ENCODE data around the gene LIN37. TPM values are rescaled to one million over a fixed set of nuclear protein-coding genes. Genes with fewer than 3 reads are reported as not detected.

Gene LIN37
- total RNA-seq, result 10 to 100 TPM in 2 of 4 donors, 1 to 10 TPM in 2; 7.5 to 12.2 (median 10.0) TPM

GRCh38 chr19:35748106-35749020 is at the start of gene LIN37:
LIN37 (plus strand) TSS chr19:35748576; CDS start chr19:35748725, 149 bp downstream.
- TF ChIP-seq CTCF (IDR thresholded peaks at IDR 0.05; ENCODE audit: low read depth), result no peak

- no peak for TF ChIP-seq CTCF (IDR thresholded peaks at IDR 0.05; ENCODE audit: low read depth)
Observed at GRCh38 chr19:35702223-35703012, 46.0 kb upstream of the LIN37 start.

- TF ChIP-seq CTCF (IDR thresholded peaks at IDR 0.05; ENCODE audit: low read depth), result no peak
Observed at GRCh38 chr19:35703343-35703742, 45.0 kb upstream of the LIN37 start.

GRCh38 chr19:35704218-35704617 is 44.2 kb upstream of the LIN37 start, which contains the start of gene ZBTB32:
ZBTB32 (plus strand) TSS chr19:35704558; CDS start chr19:35714627, 10,069 bp downstream.
- no peak for TF ChIP-seq CTCF (IDR thresholded peaks at IDR 0.05; ENCODE audit: low read depth)

- no peak for TF ChIP-seq CTCF (IDR thresholded peaks at IDR 0.05; ENCODE audit: low read depth)
Observed at GRCh38 chr19:35708391-35708790, 40.0 kb upstream of the LIN37 start.

GRCh38 chr19:35710784-35711723 is 37.3 kb upstream of the LIN37 start:
- TF ChIP-seq CTCF (IDR thresholded peaks at IDR 0.05; ENCODE audit: low read depth), result no peak
